K562 (cell line): ENCODE data around the gene EMID1. TPM values are rescaled to one million over a fixed set of nuclear protein-coding genes. Genes with fewer than 3 reads are reported as not detected.

Experiments
- BRF1 ChIP-seq: IDR thresholded peaks from 3 replicates; pipeline ENCODE4 v1.6.1; 2011; ENCODE audit warnings: borderline replicate concordance, mild to moderate bottlenecking; ENCODE audit not compliant: insufficient read length; ENCODE audit errors: extremely low read depth
- CBFB ChIP-seq: sonication (generic); formaldehyde crosslinking; IDR thresholded peaks from 2 replicates; pipeline ENCODE4 v1.4.0; 2020; ENCODE audit warnings: mild to moderate bottlenecking, missing genetic modification reagents
- CTCFL ChIP-seq: IDR thresholded peaks from 2 replicates; pipeline ENCODE4 v1.6.1; 2011; ENCODE audit warnings: borderline replicate concordance, low read depth, mild to moderate bottlenecking, moderate library complexity, low read length; ENCODE audit not compliant: insufficient read depth, poor library complexity, severe bottlenecking
- EP300 ChIP-seq: IDR thresholded peaks from 2 replicates; pipeline ENCODE4 v1.6.1; 2012; ENCODE audit warnings: low read length, improper control_type of control experiment
- EP400 ChIP-seq: fragments of 450-650 bp; IDR thresholded peaks from 2 replicates; pipeline ENCODE4 v1.6.1; 2017; ENCODE audit warnings: antibody characterized with exemption, mild to moderate bottlenecking, moderate library complexity
- KDM4B ChIP-seq, 2 experiments: fragments of 450-650 bp in 1 of 2; sonication (generic) in 1 of 2; IDR thresholded peaks; 2 replicates each; pipeline ENCODE4 v1.6.1; 2016 to 2017; ENCODE audit warnings: borderline replicate concordance in 2 of 2, antibody characterized with exemption in 1 of 2, low read depth in 1 of 2, mild to moderate bottlenecking in 1 of 2
- LEF1 ChIP-seq: fragments of 450-650 bp; IDR thresholded peaks from 2 replicates; pipeline ENCODE4 v1.6.1; 2016; ENCODE audit warnings: mild to moderate bottlenecking
- MTA1 ChIP-seq: fragments of 450-650 bp; IDR thresholded peaks from 2 replicates; pipeline ENCODE4 v1.6.1; 2017; ENCODE audit warnings: borderline replicate concordance
- NR0B1 ChIP-seq: fragments of 450-650 bp; IDR thresholded peaks from one replicate; pipeline ENCODE4 v1.6.1; 2018; ENCODE audit warnings: mild to moderate bottlenecking, moderate library complexity; ENCODE audit not compliant: partially characterized antibody
- POLR2A ChIP-seq: fragments of 450-650 bp; conservative IDR thresholded peaks from 2 replicates; pipeline ENCODE4 v1.6.1; 2016
- POLR2AphosphoS5 ChIP-seq: IDR thresholded peaks from 2 replicates; pipeline ENCODE4 v1.6.1; 2011; ENCODE audit warnings: mild to moderate bottlenecking, low read depth, low read length, moderate library complexity; ENCODE audit not compliant: control insufficient read depth, insufficient read depth
- RAD21 ChIP-seq, 2 experiments: fragments of 250-450 bp in 1 of 2; fragments of 450-650 bp in 1 of 2; sonication (Bioruptor Pico) in 1 of 2; formaldehyde crosslinking in 1 of 2; IDR thresholded peaks in 1 of 2; conservative IDR thresholded peaks in 1 of 2; 2 replicates each; pipeline versions ENCODE4 v1.4.0 to v1.8.0; 2020 to 2022; ENCODE audit warnings: mild to moderate bottlenecking in 2 of 2, moderate library complexity in 1 of 2
- RBBP5 ChIP-seq: fragments of 200-600 bp; sonication (generic); IDR thresholded peaks from 2 replicates; pipeline ENCODE4 v1.6.1; 2012; ENCODE audit warnings: borderline replicate concordance, mild to moderate bottlenecking, low read length, control low read depth, inconsistent platforms; ENCODE audit not compliant: insufficient read depth, poor library complexity, severe bottlenecking
- RBM17 ChIP-seq: fragments of 200-400 bp; formaldehyde crosslinking; IDR thresholded peaks from 2 replicates; pipeline ENCODE4 v1.6.1; 2017; ENCODE audit warnings: low read depth, mild to moderate bottlenecking, low read length, borderline replicate concordance
- SMAD2 ChIP-seq: fragments of 150-350 bp; IDR thresholded peaks from 2 replicates; pipeline ENCODE4 v1.6.1; 2014; ENCODE audit warnings: low read depth, mild to moderate bottlenecking, low read length
- SMC3 ChIP-seq: conservative IDR thresholded peaks from 2 replicates; pipeline ENCODE4 v1.6.1; 2011; ENCODE audit warnings: low read depth, low read length, improper control_type of control experiment; ENCODE audit not compliant: insufficient read depth
- TFE3 ChIP-seq: fragments of 450-650 bp; formaldehyde crosslinking; IDR thresholded peaks from 2 replicates; pipeline ENCODE4 v1.4.0; 2020; ENCODE audit warnings: mild to moderate bottlenecking, mixed read lengths
- ZNF445 ChIP-seq: fragments of 250-450 bp; sonication (Bioruptor Pico); IDR thresholded peaks from 2 replicates; pipeline ENCODE4 v1.4.0; 2020; ENCODE audit warnings: low read depth, mild to moderate bottlenecking, moderate library complexity
- ZNF830 ChIP-seq: fragments of 250-450 bp; sonication (Bioruptor Pico); IDR thresholded peaks from 2 replicates; pipeline ENCODE4 v1.5.0; 2021; ENCODE audit warnings: mild to moderate bottlenecking
- ZSCAN29 ChIP-seq: fragments of 450-650 bp; IDR thresholded peaks from 2 replicates; pipeline ENCODE4 v1.6.1; 2017
- polyA plus RNA-seq, 8 experiments: library from polyadenylated mRNA; depleted of rRNA in 4 of 8; stranded (reverse) in 5 of 8; unstranded in 3 of 8; fragments of >200 nt; fragmentation: Nextera tagmentation in 2 of 8; fragmentation: Illumina TruSeq in 1 of 8; extraction: Ambion mirVana in 2 of 8; extraction: Trizol in 1 of 8; gene quantifications; 2 replicates each; pipeline versions ENCODE4 v1.2.1 to v1.2.3, GENCODE V29; 2011 to 2014; ENCODE audit warnings: inconsistent platforms in 1 of 8, missing spikeins in 1 of 8
- total RNA-seq, 7 experiments: library from RNA; depleted of rRNA in 6 of 7; stranded (reverse); fragments of >200 nt in 6 of 7; fragmentation: Illumina TruSeq in 2 of 7; extraction: Trizol in 2 of 7; gene quantifications; 2 replicates each; pipeline versions ENCODE4 v1.2.1 to v1.2.3, GENCODE V29; 2011 to 2021; ENCODE audit warnings: low replicate concordance in 1 of 7

EMID1 gene
- total and polyA plus RNA-seq, 9 of the 15 experiments (the other 6 are each of a cell fraction or from before 2014, with no cell fraction given): 0.15 to 7.2 (median 2.7) TPM

GRCh38 chr22:29156507-29156906 is 49.2 kb upstream of the EMID1 start (continued):
- TF ChIP-seq CTCFL: peak; percentile 21
- TF ChIP-seq SMAD2: no peak
- no peak for TF ChIP-seq NR0B1
- TF ChIP-seq RBBP5: no peak
- no peak for TF ChIP-seq LEF1
- TF ChIP-seq EP400: no peak
- TF ChIP-seq ZSCAN29: no peak
- TF ChIP-seq EP300: no peak
- TF ChIP-seq RAD21 (CRISPR knock-in tag; conservative IDR thresholded peaks at IDR 0.05 in 1 of 2, IDR thresholded peaks at IDR 0.05 in 1 of 2): peak; percentile 13 to 62; a peak in 2 of 4 replicates
- 0 out of 2 replicates have a peak, but pooled peaks have one; percentile 19 for TF ChIP-seq SMC3
- TF ChIP-seq ZNF830 (CRISPR knock-in tag): no peak
- TF ChIP-seq TFE3 (CRISPR knock-in tag): no peak
- no peak for TF ChIP-seq RBM17
- TF ChIP-seq KDM4B (IDR thresholded peaks at IDR 0.05; ENCODE audit: borderline replicate concordance in 2 of 2, low read depth in 1 of 2): no peak
- TF ChIP-seq MTA1: no peak
- no peak for TF ChIP-seq BRF1
- TF ChIP-seq POLR2A: no peak
- TF ChIP-seq ZNF445 (CRISPR knock-in tag): no peak
- no peak for TF ChIP-seq CBFB (CRISPR knock-in tag)
- TF ChIP-seq POLR2AphosphoS5: no peak
